HG03432 (cell line): ENCODE measurements around the gene DNLZ.

Experiments
- ATAC-seq: cut with Tn5 transposase; IDR thresholded peaks from one replicate; pipeline ENCODE4 v1.9.1; 2021; ENCODE audit warnings: mild to moderate bottlenecking, moderate library complexity; ENCODE audit not compliant: unreplicated experiment

Gene DNLZ

DNA sequence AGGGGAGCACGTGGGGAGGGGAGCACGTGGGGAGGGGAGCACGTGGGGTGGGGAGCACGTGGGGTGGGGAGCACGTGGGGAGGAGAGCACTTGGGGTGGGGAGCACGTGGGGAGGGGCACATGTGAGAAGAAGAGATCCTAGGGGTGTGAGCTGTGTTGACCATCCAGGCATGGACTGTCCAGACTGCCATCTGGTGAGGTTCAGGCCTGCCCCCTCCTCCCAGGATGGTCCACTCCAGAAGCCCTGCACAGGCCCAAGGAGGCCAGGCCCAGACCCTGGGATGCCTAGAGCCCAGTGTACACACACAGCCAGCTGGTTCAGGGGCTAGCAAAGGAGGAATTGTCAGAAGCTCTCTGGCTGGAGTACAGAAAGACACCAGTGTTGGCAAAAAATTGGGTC is 34.1 kb upstream of the DNLZ start:
- ATAC-seq: no peak

GRCh38 chr9:136396219-136396515 is 32.6 kb upstream of the DNLZ start:
- no peak for ATAC-seq

- ATAC-seq: no peak
Observed at GRCh38 chr9:136395345-136396218, 32.0 kb upstream of the DNLZ start.

- no peak for ATAC-seq
Observed at GRCh38 chr9:136395020-136395340, 31.4 kb upstream of the DNLZ start.

DNA sequence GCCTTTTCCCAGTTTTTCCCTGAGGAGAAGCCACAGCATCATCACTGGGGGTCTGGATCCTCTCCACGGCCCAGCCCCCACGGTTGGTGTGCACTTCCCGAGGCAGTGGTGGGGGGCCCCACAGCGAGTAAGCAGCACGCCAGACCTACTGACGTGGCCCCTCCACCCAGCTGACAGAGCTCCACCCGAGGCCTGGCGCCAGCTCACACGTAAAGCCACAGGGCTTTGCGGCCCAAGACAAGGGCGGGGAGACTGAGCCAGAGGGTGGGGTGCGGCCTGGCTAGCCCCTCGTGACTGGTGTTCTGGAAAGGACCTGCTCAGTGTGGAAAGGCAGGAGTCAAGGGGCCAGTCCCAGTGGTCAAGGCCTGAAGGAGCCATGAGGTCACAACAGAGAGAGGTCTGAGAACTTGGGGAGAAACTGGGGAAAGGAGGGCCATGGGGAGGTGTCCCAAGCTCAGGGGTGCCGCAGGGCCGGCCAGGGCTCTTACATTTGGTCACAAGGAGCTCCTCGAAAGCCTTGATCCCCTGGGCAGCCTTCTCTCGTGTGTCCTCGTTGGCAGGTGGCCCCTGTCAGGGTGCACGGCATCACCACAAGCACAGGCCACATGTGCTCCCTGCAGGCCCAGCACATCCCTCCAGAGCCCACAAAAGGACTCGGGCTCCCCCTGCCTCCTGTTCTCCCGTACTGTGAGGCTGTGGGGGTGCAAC is 30.9 kb upstream of the DNLZ start:
- no peak for ATAC-seq

DNA sequence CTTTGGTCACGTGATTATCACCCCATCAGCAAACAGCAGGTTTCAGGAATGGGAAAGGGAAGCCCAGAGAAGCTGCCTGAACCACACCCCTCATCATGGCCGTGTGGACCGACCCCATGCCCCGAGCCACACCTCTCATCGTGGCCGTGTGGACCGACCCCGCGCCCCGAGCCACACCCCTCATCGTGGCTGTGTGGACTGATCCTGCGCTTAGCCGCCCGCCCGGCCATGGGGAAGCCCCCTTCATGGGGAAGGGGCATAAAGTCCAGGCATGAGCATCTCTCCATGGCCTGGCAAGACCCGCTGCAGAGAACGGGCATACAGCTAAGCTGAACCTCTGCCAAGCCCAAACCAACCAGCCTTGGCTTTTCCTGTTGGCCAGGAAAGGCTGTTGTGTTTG is 30.0 kb upstream of the DNLZ start:
- ATAC-seq: no peak

- ATAC-seq: no peak
Observed at GRCh38 chr9:136392538-136393449, 29.2 kb upstream of the DNLZ start.

DNA sequence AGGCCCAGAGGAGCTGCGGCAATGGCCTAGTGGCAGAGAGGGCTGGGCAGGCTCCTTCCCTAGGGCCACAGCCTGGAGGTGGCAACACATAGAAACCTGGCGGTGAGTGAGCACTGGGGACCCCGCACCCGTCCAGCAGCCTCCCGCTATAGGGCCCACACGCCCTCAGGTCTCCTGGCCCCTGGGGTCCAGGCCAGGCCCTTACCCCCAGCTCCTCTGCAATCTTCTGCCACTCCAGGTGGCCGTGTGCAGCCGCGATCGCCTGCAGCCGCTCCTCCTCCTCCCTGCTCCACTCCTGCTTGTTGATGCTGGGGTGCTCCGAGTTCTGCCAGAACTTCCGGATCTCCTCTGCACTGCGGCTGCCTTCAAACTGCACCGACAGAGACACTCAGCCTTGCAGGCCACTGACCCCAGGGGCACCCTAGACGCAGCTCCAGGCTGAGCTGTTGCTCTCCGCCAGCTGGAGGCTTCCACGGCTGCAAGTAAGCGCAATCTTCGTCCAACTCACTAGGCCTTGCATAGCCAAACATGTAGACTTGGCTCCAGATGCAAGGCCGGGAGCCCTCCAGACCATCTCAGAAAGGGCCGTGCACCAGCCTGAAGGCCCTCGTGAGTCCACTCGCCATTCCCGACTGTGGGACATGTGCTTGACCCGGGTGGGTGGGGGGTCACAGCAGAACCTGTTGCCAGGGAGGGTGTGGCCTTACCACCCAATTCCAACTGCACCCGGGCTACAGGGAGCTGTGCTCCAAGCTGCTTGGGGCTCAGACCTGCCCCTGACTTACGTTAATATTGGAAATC is 28.4 kb upstream of the DNLZ start:
- no peak for ATAC-seq

GRCh38 chr9:136389396-136389795 is 25.9 kb upstream of the DNLZ start:
- ATAC-seq: no peak

DNA sequence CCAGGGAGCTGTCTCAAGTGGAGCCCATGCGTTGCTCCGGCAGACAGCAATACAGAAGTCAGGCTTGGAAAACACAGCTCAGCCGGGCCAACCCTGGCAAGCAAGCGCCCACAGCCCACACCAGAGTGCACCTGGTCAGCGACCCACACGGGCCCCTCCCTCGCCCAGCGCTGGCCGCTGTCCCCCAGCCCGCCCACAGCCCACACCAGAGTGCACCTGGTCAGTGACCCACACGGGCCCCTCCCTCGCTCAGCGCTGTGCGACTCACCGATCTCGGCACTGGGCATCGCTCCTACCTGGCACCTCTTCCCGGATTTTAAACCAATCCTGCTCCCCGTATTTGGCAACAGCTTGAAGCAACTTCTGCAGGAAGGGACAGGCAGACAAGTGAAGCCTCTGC is 23.7 kb upstream of the DNLZ start:
- no peak for ATAC-seq

DNA sequence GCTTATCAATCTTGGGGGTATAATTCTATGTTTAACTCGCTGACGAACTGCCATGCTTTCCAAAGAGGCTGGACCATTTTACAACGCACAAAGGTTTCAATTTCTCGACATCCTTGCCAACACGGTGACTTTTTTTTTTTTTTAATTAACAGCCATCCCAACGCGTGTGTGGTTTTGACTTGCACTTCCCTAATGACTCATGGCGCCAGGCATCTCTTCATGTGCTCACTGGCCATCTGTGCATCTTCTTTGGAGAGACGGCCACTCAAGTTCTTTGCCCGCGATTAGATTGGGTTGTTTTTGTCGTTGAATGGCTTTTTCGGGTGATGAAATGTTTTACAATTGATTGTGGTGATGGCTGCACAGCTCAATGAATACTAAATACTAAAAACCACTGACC is 22.5 kb upstream of the DNLZ start:
- ATAC-seq: no peak

DNA sequence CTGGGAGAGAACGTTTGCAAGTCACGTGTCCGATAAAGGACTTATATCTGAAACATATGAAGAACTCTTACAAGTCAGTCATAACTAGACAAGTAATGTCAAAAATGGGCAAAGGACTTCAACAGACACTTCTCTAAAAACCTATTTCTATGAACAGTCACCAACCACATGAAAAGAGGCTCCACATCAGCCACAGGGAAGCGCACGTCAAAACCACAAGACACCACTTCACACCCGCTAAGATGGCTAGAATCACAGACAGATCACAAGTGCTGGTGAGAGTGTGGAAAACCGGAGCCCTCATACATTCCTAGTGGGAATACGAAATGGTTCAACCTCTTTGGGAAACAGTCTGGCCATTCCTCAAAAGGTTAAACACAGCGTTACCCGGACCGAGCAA is 21.5 kb upstream of the DNLZ start:
- no peak for ATAC-seq

DNA sequence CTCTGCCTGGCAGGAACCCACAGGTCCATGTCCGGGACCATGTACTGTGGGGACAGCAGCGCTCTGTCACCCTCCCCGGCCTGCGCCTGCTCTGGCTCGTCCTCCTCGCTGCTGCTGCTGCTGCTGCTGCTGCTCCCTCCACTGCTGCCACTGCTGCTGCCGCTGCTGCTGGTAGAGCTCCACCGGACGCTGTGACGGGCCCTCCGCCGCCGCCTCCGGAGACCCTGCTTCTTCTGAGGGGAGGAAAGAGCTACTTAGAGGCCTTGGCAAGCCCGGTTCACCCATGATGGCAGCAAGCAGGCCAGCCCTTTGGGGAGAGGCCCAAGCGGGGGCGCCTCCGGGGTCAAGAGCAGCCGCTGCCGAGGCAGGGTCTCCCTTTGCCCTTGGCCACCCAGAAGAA is 19.9 kb upstream of the DNLZ start:
- no peak for ATAC-seq

GRCh38 chr9:136381966-136382513 is 18.5 kb upstream of the DNLZ start:
- ATAC-seq: no peak

- no peak for ATAC-seq
Observed at GRCh38 chr9:136381311-136381710, 17.8 kb upstream of the DNLZ start.

GRCh38 chr9:136380381-136380780 is 16.8 kb upstream of the DNLZ start:
- no peak for ATAC-seq

- ATAC-seq: no peak
Observed at GRCh38 chr9:136379891-136380290, 16.3 kb upstream of the DNLZ start.

- ATAC-seq: no peak
Observed at GRCh38 chr9:136379401-136379800, 15.9 kb upstream of the DNLZ start.

GRCh38 chr9:136379003-136379287 is 15.4 kb upstream of the DNLZ start:
- ATAC-seq: no peak

DNA sequence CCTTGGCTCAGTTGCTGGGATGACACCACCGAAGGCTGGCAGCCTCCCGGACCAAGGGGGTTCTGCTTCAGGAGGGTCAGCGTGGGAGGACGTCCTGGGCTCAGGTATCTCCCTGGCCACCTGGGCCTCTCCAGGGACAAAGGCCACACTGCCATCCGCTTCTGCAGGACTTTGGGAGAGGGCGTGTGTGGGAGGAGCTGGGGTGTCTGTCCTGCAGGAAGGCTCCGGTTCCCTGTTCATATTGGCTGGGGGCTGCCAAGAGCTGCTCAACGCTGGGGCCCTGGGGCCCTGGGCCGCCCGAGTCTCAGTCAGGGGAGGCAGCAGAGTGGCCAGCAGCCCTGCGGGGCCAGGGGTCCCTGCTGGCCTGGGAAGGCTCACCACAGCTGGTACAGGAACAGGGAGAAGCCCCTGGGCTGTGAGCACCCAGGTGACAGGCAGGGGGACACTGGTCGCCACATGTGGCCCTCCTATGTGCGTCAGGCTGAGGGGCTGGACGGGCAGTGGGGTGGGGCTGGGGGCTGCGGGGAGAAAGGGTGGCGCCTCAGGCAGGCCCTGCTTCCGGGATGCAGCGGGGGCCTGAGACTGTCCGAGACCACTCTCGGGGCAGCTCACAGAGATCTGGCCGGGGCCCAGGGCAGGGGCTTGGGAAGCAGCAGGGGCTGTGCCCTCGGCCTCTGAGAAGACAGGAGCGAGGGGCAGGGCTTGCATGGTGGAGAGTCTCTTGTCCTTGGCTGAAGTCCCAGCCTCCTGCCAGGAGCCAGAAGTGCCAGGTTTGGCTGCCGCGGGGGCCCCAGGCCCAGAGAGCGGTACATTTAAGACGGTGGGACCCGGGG is 14.8 kb upstream of the DNLZ start:
- ATAC-seq: no peak
